ENCODE measurements around the gene ACVR2A. TPM values are rescaled to one million over a fixed set of nuclear protein-coding genes. Genes with fewer than 3 reads are reported as not detected.

Gene ACVR2A
- total RNA-seq, 1 donor from 2014 or later = 3.9 TPM

GRCh38 chr2:147847746-147848391, 3.0 kb downstream of the ACVR2A start:
- TF ChIP-seq CTCF (IDR thresholded peaks at IDR 0.05) = no peak
- Histone ChIP-seq H3K36me3 (no peaks in the 10 kb centered on the region), H3K9me3 (no peaks in the 10 kb centered on the region), H3K4me1 (peaks cover 0 to 20% of the 10 kb centered on the region in 2 donors), H3K27ac (no peak overlapping the region), H3K4me3 (no peak overlapping the region), H3K27me3 (no peaks in the 10 kb centered on the region)
- intact Hi-C loops (cut with DNase I) = loop anchor here (10.0 kb wide), 1 partner anchor 1737 kb away; the partner anchor contains the start of gene MMADHC
- no peak for DNase-seq (ENCODE audit: low spot score in 2 of 2)

DNA sequence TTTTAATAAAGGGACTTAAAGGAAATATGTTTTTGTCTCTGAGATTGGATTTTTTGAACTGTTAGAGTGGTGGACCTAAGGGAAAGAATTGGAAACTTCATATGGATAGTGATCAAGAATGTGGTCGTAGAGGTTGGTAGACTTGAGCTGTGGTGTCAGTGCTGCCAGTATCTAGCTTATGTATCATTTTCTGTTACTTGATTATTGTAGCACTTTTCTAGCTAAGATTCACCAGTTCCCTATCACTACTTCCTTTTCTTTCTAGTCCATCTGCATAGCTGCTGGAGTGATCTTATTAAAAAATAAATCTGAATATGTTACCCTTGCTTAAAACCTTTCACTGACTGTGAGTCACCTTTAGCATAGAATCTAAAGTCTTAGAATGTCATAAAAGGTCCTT, 6.0 kb downstream of the ACVR2A start:
- H3K27ac ChIP-seq = no peak overlapping the region
- no peak overlapping the region for H3K4me3 ChIP-seq
- H3K4me1 ChIP-seq = peaks cover 0 to 10% of the 10 kb centered on the region in 2 donors
- no peaks in the 10 kb centered on the region for H3K27me3 ChIP-seq
- no peaks in the 10 kb centered on the region for H3K36me3 ChIP-seq
- no peak for DNase-seq (ENCODE audit: low spot score in 2 of 2)
- TF ChIP-seq CTCF (IDR thresholded peaks at IDR 0.05) = no peak
- H3K9me3 ChIP-seq = no peaks in the 10 kb centered on the region
- intact Hi-C loops (cut with DNase I) = no loop called here

DNA sequence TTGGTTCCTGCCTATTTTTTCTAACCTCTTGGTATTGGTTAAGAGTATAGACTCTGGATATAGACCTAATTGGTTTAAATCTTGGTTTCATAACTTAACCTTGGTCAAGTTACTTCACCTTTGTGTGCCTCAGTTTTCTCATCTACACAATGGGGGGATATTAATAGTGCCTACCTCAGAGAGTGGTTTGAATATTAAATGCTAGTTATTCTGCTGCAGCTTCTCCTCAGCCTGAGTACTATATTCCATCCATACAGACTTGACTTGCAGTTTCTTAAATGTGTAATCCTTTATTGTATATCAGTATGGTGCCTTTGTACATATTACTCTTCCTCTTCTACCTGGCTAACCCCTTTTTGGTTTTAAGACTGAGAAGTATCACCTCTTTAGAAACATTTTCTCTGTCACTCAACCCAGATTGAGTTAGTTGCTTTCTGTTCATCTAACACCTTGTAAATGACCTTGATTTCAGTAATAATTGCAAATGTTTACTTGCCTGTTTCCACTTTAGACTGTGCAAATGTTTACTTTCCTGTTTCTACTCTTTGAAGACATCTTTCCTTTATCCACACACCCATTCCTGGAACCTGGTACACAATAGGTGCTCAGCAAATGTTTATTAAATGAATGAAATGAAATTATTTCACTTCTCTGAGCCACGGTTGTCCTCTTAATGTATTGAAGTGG, 6.6 kb downstream of the ACVR2A start:
- Histone ChIP-seq H3K4me1 (peaks cover 0 to 10% of the 10 kb centered on the region in 2 donors), H3K4me3 (no peak overlapping the region), H3K36me3 (no peaks in the 10 kb centered on the region), H3K27me3 (no peaks in the 10 kb centered on the region), H3K9me3 (no peaks in the 10 kb centered on the region), H3K27ac (no peak overlapping the region)
- TF ChIP-seq CTCF (IDR thresholded peaks at IDR 0.05) = no peak
- intact Hi-C loops (cut with DNase I) = no loop called here
- DNase-seq (ENCODE audit: low spot score in 2 of 2) = no peak

GRCh38 chr2:147854557-147855134, 9.8 kb downstream of the ACVR2A start:
- Histone ChIP-seq H3K4me1 (peaks cover 0 to 7% of the 10 kb centered on the region in 2 donors), H3K9me3 (no peaks in the 10 kb centered on the region), H3K4me3 (no peak overlapping the region), H3K27me3 (no peaks in the 10 kb centered on the region), H3K27ac (no peak overlapping the region), H3K36me3 (no peaks in the 10 kb centered on the region)
- intact Hi-C loops (cut with DNase I) = no loop called here
- DNase-seq (ENCODE audit: low spot score in 2 of 2) = no peak
- no peak for TF ChIP-seq CTCF (IDR thresholded peaks at IDR 0.05)

DNA sequence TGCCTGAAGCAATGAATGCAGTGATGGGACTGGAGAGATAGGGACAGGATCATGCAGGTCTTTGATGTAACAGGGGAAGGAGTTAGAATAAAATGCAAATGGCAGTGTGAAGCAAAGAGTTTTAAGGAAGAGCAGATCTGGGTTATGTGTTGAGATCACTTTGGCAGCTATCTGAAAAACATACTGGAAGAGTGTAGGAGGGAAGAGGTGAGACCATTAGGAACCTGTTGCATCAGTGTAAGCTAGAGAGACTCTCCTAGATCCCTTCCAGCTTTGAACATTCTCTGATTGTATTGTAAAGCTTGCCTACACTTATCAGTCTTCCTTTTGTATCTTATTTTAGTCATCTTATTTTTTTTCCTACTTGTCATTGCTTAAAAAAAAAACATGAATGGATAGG, 10.5 kb downstream of the ACVR2A start:
- TF ChIP-seq CTCF (IDR thresholded peaks at IDR 0.05) = no peak
- Histone ChIP-seq H3K4me3 (no peak overlapping the region), H3K36me3 (no peaks in the 10 kb centered on the region), H3K27ac (no peak overlapping the region), H3K27me3 (no peaks in the 10 kb centered on the region), H3K9me3 (no peaks in the 10 kb centered on the region), H3K4me1 (peaks cover 0 to 2% of the 10 kb centered on the region in 2 donors)
- DNase-seq (ENCODE audit: low spot score in 2 of 2) = no peak
- intact Hi-C loops (cut with DNase I) = no loop called here

Measured in ascending aorta (tissue), 2 donors.